NOMO-1 (cell line): Measurements from ENCODE around the gene GGNBP2.

ENCODE experiments used
- DNase-seq, 2 experiments: peaks; one replicate each; lab custom pipeline; 2025; ENCODE audit not compliant: unreplicated experiment in 2 of 2; lab: John Stamatoyannopoulos, UW

The GGNBP2 gene

GRCh38 chr17:36514856-36515255 is 29.9 kb upstream of the GGNBP2 start:
- DNase-seq, result no peak

- DNase-seq, result no peak
These were observed 28.9 kb upstream of the GGNBP2 start for GRCh38 chr17:36515837-36516236.

GRCh38 chr17:36523113-36523512 is 21.6 kb upstream of the GGNBP2 start:
- no peak for DNase-seq

- no peak for DNase-seq
These were observed 20.3 kb upstream of the GGNBP2 start for GRCh38 chr17:36524428-36524876.

- no peak for DNase-seq
These were observed 19.6 kb upstream of the GGNBP2 start for GRCh38 chr17:36525113-36525512.

- DNase-seq, result no peak
These were observed 18.8 kb upstream of the GGNBP2 start for GRCh38 chr17:36525888-36526287.

- no peak for DNase-seq
These were observed 17.0 kb upstream of the GGNBP2 start for GRCh38 chr17:36527621-36528250.

- DNase-seq, result no peak
These were observed 15.6 kb upstream of the GGNBP2 start for GRCh38 chr17:36529121-36529520.

- DNase-seq, result no peak
These were observed 12.2 kb upstream of the GGNBP2 start for GRCh38 chr17:36532435-36532975.

GRCh38 chr17:36533935-36534839 is 10.5 kb upstream of the GGNBP2 start:
- DNase-seq, result no peak

GRCh38 chr17:36534840-36535668 is 9.7 kb upstream of the GGNBP2 start, which contains the start of the genes MYO19 and PIGW:
Gene MYO19, minus strand, starts transcription at chr17:36534868. Its CDS starts 2,330 bp downstream, at chr17:36532538.
Gene PIGW, plus strand, starts transcription at chr17:36534987. Its CDS starts 2,115 bp downstream, at chr17:36537102.
- peak; percentile 84 to 90 for DNase-seq

- DNase-seq, result no peak
These were observed 9.0 kb upstream of the GGNBP2 start for GRCh38 chr17:36535669-36536081.

GRCh38 chr17:36540696-36541095 is 4.0 kb upstream of the GGNBP2 start:
- DNase-seq, result no peak

GRCh38 chr17:36542755-36543154 is 2.0 kb upstream of the GGNBP2 start:
- DNase-seq, result no peak

- peak; percentile 60 to 64 for DNase-seq
These were observed 744 bp upstream of the GGNBP2 start for GRCh38 chr17:36544044-36544306.

GRCh38 chr17:36545077-36545464 is 352 bp downstream of the GGNBP2 start:
- DNase-seq, result no peak

GRCh38 chr17:36545465-36546417 is 1.0 kb downstream of the GGNBP2 start:
- peak; percentile 91 to 94 for DNase-seq

- DNase-seq, result peak in 1 of 2 experiments; percentile 10
These were observed 1.8 kb downstream of the GGNBP2 start for GRCh38 chr17:36546418-36547093.

- DNase-seq, result no peak
These were observed 3.1 kb downstream of the GGNBP2 start for GRCh38 chr17:36547776-36548175.
